Smooth muscle cell (in vitro differentiated cells): ENCODE results near the gene SRGN. TPM values are rescaled to one million over a fixed set of nuclear protein-coding genes. Genes with fewer than 3 reads are reported as not detected.

Source experiments
- DNase-seq: peaks from one replicate; lab custom pipeline; 2025; ENCODE audit not compliant: unreplicated experiment; lab: John Stamatoyannopoulos, UW
- H2AFZ ChIP-seq: fragments of 200-600 bp; sonication (generic); 2 replicates; pipeline ENCODE4 v1.6.0; 2016; ENCODE audit warnings: antibody characterized with exemption, low read depth, mild to moderate bottlenecking
- H3F3A ChIP-seq: fragments of 200-600 bp; sonication (generic); 2 replicates; pipeline ENCODE4 v1.6.0; 2017; ENCODE audit warnings: antibody characterized with exemption, low read depth
- H3K27ac ChIP-seq: fragments of 200-600 bp; sonication (generic); 2 replicates; pipeline ENCODE4 v1.5.1; 2016; ENCODE audit warnings: low read depth, mild to moderate bottlenecking
- H3K27me3 ChIP-seq: fragments of 200-600 bp; sonication (generic); 2 replicates; pipeline ENCODE4 v1.6.1; 2016; ENCODE audit warnings: low read depth, mild to moderate bottlenecking
- H3K36me3 ChIP-seq: fragments of 200-600 bp; sonication (generic); 2 replicates; pipeline ENCODE4 v1.5.1; 2016; ENCODE audit warnings: low read depth
- H3K4me1 ChIP-seq: fragments of 200-600 bp; sonication (generic); 2 replicates; pipeline ENCODE4 v1.5.1; 2016; ENCODE audit warnings: low read depth
- H3K4me2 ChIP-seq: fragments of 200-600 bp; sonication (generic); 2 replicates; pipeline ENCODE4 v1.6.0; 2016; ENCODE audit warnings: mild to moderate bottlenecking
- H3K4me3 ChIP-seq: fragments of 200-600 bp; sonication (generic); 2 replicates; pipeline ENCODE4 v1.5.1; 2016; ENCODE audit warnings: mild to moderate bottlenecking
- H3K79me2 ChIP-seq: fragments of 200-600 bp; sonication (generic); 2 replicates; pipeline ENCODE4 v1.6.0; 2016; ENCODE audit warnings: low read depth, mild to moderate bottlenecking
- H3K9ac ChIP-seq: fragments of 200-600 bp; sonication (generic); 2 replicates; pipeline ENCODE4 v1.6.0; 2016; ENCODE audit warnings: low read depth
- H3K9me3 ChIP-seq: fragments of 200-600 bp; sonication (generic); replicated peaks from 2 replicates; pipeline ENCODE4 v1.5.1; 2016; ENCODE audit warnings: low read depth
- H4K20me1 ChIP-seq: fragments of 200-600 bp; sonication (generic); 2 replicates; pipeline ENCODE4 v1.6.0; 2016; ENCODE audit warnings: low read depth
- WGBS: methylation state at CpG from one replicate; pipeline ENCODE4 v1.1.7; 2016; ENCODE audit warnings: low lambda C conversion rate; 5-methylcytosine and 5-hydroxymethylcytosine counted together
- polyA plus RNA-seq: library from polyadenylated mRNA; unstranded; fragments of >200 nt; fragmentation: Nextera tagmentation; extraction: Ambion mirVana; gene quantifications from 2 replicates; pipeline ENCODE4 v1.2.1, GENCODE V29; 2016
- total RNA-seq: library from RNA; depleted of rRNA; stranded (reverse); fragments of >200 nt; gene quantifications from 2 replicates; pipeline ENCODE4 v1.2.3, GENCODE V29; 2014
- TF ChIP-seq, protein P1 (sequence below): fragments of 200-600 bp; sonication (generic); IDR thresholded peaks from 2 replicates; pipeline ENCODE4 v1.5.1; 2017; ENCODE audit warnings: borderline replicate concordance, mild to moderate bottlenecking, antibody characterized with exemption; ENCODE audit not compliant: insufficient read depth, poor library complexity, severe bottlenecking

The SRGN gene
- total and polyA plus RNA-seq, 2 experiments from 2014 or later = not detected

- H3K27me3 ChIP-seq = no peaks in the 10 kb centered on the region
- H3K4me2 ChIP-seq = no peak overlapping the region
- no peak for DNase-seq
- no peak overlapping the region for H3K4me3 ChIP-seq
- no peaks in the 10 kb centered on the region for H3F3A ChIP-seq
- TF ChIP-seq, protein P1, sequence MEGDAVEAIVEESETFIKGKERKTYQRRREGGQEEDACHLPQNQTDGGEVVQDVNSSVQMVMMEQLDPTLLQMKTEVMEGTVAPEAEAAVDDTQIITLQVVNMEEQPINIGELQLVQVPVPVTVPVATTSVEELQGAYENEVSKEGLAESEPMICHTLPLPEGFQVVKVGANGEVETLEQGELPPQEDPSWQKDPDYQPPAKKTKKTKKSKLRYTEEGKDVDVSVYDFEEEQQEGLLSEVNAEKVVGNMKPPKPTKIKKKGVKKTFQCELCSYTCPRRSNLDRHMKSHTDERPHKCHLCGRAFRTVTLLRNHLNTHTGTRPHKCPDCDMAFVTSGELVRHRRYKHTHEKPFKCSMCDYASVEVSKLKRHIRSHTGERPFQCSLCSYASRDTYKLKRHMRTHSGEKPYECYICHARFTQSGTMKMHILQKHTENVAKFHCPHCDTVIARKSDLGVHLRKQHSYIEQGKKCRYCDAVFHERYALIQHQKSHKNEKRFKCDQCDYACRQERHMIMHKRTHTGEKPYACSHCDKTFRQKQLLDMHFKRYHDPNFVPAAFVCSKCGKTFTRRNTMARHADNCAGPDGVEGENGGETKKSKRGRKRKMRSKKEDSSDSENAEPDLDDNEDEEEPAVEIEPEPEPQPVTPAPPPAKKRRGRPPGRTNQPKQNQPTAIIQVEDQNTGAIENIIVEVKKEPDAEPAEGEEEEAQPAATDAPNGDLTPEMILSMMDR = no peak
- no peaks in the 10 kb centered on the region for H3K36me3 ChIP-seq
- H3K4me1 ChIP-seq = no peaks in the 10 kb centered on the region
- H3K9me3 ChIP-seq = no peaks in the 10 kb centered on the region
- no peak overlapping the region for H3K9ac ChIP-seq
- no peak overlapping the region for H3K27ac ChIP-seq
- H2AFZ ChIP-seq = no peak overlapping the region
- no peaks in the 10 kb centered on the region for H3K79me2 ChIP-seq
- no peaks in the 10 kb centered on the region for H4K20me1 ChIP-seq
- 83% methylated on average over 6 of the region's 6 CpGs for WGBS
Observed at GRCh38 chr10:69064762-69065328, 23.1 kb upstream of the SRGN start.

GRCh38 chr10:69065406-69066361 lies 22.2 kb upstream of the SRGN start:
- Histone ChIP-seq H3K4me1 (no peaks in the 10 kb centered on the region), H3K9ac (no peak overlapping the region)

DNA sequence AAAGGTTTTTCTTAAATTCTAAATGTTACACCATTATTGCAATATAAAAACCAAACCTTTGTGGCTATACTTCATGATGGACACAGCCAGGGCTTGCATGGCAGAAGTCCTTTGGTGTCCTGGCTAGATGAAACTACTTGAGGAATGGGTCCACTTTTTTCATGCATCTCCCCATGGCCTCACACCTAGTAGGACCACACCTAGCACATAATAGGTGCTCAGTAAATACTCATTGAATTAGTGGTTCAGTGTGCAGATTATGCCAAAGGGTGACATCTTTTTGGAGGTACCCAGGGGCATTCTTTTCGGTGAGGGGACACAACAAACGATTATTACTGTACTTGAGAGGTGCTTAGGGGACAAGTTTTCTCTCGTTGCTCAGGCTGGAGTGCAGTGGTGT lies 20.7 kb upstream of the SRGN start:
- Histone ChIP-seq H3K27me3 (no peaks in the 10 kb centered on the region), H3F3A (no peaks in the 10 kb centered on the region), H3K36me3 (no peaks in the 10 kb centered on the region), H3K4me3 (no peak overlapping the region), H3K79me2 (no peaks in the 10 kb centered on the region), H3K9ac (no peak overlapping the region), H3K4me2 (no peak overlapping the region), H3K9me3 (no peaks in the 10 kb centered on the region), H3K27ac (no peak overlapping the region), H4K20me1 (no peaks in the 10 kb centered on the region), H3K4me1 (no peaks in the 10 kb centered on the region), H2AFZ (no peak overlapping the region)
- TF ChIP-seq, protein P1 = no peak
- DNase-seq = no peak
- 90% methylated on average over 3 of the region's 3 CpGs for WGBS

More at GRCh38 chr10:69065406-69066361, 22.2 kb upstream of the SRGN start:
- DNase-seq = no peak
- Histone ChIP-seq H3K27ac (peak overlapping the region; percentile 25), H3F3A (no peaks in the 10 kb centered on the region), H2AFZ (no peak overlapping the region), H3K27me3 (no peaks in the 10 kb centered on the region), H3K4me3 (no peak overlapping the region), H3K4me2 (no peak overlapping the region), H4K20me1 (no peaks in the 10 kb centered on the region), H3K9me3 (no peaks in the 10 kb centered on the region), H3K36me3 (no peaks in the 10 kb centered on the region), H3K79me2 (no peaks in the 10 kb centered on the region)
- WGBS = 82% methylated on average over 8 of the region's 8 CpGs
- TF ChIP-seq, protein P1 = no peak
